RWPE1 (cell line): ENCODE results near the gene DCUN1D4.

Experiments used
- CTCF ChIA-PET: fragments of 350-600 bp; sonication (Branson Sonifier 250); formaldehyde crosslinking; extraction: SDS; loops from one replicate; lab custom pipeline; 2021; lab: Yijun Ruan, JAX
- POLR2A ChIA-PET: fragments of 400-600 bp; formaldehyde crosslinking; extraction: SDS; loops from one replicate; lab custom pipeline; 2020; ENCODE audit warnings: antibody characterized with exemption; ENCODE audit not compliant: low non-redundant PET; lab: Yijun Ruan, JAX
- DNase-seq: peaks from one replicate; pipeline ENCODE4 v3.0.0; 2012; ENCODE audit warnings: low spot score
- H3K27ac ChIP-seq: fragments of 450-650 bp; 2 replicates; pipeline ENCODE4 v1.5.1; 2017
- TF ChIP-seq, protein P1 (sequence below): fragments of 450-650 bp; conservative IDR thresholded peaks from 2 replicates; pipeline ENCODE4 v1.5.1; 2017; ENCODE audit warnings: low read depth, mild to moderate bottlenecking

The DCUN1D4 gene

DNA sequence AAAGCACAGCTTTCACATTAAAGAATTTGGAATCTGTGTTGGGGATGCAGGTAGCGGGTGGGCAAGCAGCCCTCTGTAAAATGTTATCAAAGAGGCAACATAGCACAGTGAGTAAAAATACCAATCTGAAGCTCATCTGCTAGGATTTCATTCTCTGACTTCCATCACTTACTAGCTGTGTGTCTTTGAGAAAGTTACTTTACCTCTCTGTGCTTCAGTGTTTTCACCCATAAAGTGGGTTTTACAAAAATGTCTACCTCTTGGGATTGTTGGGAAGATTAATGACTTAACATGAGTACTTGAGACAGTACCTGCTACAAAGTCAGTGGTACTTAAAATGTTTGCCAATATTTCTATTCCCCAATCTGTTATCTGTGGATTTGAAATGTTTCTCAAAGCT, 7.9 kb upstream of the DCUN1D4 start:
- POLR2A ChIA-PET, result interaction anchor here (0.5 kb wide), 1 partner anchor 1110 kb away, joined by 3 read pairs; no protein-coding TSS in a partner anchor
- TF ChIP-seq, protein P1, sequence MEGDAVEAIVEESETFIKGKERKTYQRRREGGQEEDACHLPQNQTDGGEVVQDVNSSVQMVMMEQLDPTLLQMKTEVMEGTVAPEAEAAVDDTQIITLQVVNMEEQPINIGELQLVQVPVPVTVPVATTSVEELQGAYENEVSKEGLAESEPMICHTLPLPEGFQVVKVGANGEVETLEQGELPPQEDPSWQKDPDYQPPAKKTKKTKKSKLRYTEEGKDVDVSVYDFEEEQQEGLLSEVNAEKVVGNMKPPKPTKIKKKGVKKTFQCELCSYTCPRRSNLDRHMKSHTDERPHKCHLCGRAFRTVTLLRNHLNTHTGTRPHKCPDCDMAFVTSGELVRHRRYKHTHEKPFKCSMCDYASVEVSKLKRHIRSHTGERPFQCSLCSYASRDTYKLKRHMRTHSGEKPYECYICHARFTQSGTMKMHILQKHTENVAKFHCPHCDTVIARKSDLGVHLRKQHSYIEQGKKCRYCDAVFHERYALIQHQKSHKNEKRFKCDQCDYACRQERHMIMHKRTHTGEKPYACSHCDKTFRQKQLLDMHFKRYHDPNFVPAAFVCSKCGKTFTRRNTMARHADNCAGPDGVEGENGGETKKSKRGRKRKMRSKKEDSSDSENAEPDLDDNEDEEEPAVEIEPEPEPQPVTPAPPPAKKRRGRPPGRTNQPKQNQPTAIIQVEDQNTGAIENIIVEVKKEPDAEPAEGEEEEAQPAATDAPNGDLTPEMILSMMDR, result no peak
- CTCF ChIA-PET, result interaction anchor here (0.7 kb wide), 1 partner anchor 55 kb away, joined by 4 read pairs; no protein-coding TSS in a partner anchor
- no peak for DNase-seq
- H3K27ac ChIP-seq, result no peak overlapping the region

DNA sequence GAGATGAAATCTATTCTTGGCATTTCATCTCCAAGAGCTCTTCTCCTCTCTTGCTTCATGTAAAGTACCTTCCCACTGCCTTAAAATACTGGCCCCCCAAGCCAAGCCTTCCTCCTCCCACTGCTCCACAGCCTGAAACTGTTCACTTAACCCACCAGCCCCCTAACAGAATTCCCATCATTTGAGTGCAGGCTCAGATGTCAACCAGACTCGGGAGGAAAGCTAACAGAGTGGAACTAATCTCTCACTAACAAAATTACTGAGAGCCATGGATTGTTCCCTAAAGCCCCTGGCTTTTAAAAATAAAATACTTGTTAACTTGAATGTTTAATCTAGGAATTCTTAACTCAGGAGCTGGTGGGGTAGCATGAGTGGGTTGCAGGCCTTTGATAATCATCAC, 7.1 kb upstream of the DCUN1D4 start:
- TF ChIP-seq, protein P1, result no peak
- no peak overlapping the region for H3K27ac ChIP-seq
- CTCF ChIA-PET, result no interaction called here
- POLR2A ChIA-PET, result no interaction called here
- DNase-seq, result no peak

DNA sequence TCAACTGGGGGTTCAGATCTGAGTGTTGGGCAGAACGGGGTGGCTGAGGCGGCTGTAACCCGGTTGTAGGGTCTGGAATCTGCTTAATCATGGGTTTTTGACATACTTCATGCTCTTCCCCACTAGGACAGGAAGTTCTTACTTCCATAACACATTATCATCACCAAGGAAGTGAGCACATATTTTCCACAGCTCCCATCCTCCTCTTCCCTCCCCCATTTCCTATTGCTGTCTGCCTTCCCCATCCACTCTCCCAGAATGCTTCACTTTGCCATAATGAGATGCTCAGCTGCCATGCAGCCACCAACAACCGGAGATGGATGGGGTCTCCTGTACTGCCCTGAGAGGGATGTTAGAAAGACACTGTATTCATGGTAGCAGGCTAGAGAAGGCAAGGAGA, 6.4 kb upstream of the DCUN1D4 start:
- ChIA-PET CTCF (no interaction called here), POLR2A (no interaction called here)
- no peak overlapping the region for H3K27ac ChIP-seq
- TF ChIP-seq, protein P1, result no peak
- no peak for DNase-seq

DNA sequence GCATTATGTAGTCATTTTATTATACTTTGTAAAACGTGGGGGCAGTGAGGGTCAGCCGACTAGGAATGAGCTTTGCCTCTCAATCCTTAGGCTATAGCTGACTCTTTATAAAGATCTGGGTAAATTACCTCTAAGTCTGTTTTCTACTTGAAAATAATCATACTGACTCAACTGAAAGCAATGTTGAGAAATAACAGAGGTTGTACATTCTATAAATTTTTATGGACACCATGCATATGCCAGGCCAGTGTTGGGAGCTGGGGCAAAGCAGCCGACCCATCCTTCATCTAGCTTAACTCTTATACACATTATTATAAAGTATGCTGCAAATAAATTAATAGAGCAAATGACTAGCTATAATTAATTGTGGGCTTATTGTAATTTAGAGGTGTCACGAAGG, 2.2 kb upstream of the DCUN1D4 start:
- POLR2A ChIA-PET, result no interaction called here
- TF ChIP-seq, protein P1, result no peak
- DNase-seq, result no peak
- no peak overlapping the region for H3K27ac ChIP-seq
- CTCF ChIA-PET, result no interaction called here

DNA sequence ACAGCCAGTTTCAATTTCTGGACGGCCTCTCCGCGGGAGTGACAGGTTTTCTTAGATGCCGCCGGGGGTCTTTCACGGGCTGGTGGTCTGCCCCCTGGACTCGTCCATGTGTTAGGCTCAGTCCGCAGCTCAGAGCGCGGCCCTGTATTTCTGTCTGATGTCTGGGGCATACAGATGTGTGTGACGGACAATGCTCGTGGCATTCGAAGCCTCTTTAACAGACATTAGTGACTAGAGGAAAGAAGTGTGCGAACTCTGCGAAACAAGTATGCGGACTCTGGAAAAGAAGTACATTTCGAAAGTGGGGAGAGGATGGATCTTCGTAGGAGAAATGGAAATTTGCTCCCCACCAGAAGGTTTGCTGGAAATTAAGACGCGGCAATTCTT, 793 bp upstream of the DCUN1D4 start:
- POLR2A ChIA-PET, result no interaction called here
- peak; percentile 11 for DNase-seq
- CTCF ChIA-PET, result no interaction called here
- TF ChIP-seq, protein P1, result no peak
- H3K27ac ChIP-seq, result peak overlapping the region; percentile 97

DNA sequence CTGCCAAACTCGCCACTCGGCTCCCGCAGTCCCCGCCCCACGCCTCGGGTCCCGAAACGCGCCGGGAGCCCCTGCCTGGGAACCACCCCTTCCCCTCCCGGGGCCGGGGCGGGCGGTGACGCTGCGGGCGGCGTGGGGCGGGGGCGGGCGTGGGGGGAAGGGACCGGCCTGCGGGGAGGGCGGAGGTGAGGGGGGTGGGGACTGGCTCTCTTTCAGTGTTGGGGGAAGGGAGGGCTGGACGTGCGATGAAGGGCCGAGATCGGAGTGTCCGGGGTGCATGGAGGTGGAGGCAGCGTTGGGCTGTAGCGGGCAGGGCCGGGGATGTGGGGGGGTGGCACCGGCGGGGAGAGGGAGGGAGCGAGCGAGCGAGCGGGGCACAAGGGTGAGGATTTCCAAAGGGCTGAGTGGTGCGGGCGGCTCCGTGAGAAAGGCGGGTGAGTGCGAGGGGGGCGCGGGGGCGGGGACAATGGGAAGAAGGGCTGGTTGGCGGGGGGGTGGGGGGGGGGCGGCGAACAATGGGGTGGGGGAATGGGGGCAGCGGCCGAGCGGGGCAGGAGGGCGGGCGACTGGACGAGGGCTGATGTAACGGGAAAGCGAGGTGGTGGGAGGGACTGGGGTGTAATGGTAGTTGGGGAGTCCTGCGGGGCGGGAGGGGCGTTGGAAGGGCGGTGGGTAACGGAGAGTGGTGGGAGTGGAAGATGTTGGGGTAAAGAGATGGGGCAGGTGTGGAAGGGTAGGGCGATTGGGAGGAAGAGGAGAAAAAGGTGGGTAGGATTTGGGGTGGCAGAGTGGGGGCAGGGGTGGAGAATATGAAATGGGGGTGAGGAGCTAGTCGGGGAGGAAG, 578 bp downstream of the DCUN1D4 start:
- ChIA-PET POLR2A (no interaction called here), CTCF (no interaction called here)
- TF ChIP-seq, protein P1, result no peak
- H3K27ac ChIP-seq, result peak overlapping the region; percentile 97
- DNase-seq, result peak; percentile 64
